IPS-20b (cell line): ENCODE data around the gene EIF3K.
"Not testable (repeated sequence)": the region's sequence is repeated elsewhere in the genome, so short reads cannot be mapped to it uniquely, and the experiment has no call there.

ENCODE experiments used
- H3K27ac ChIP-seq: one replicate; pipeline ENCODE4 v1.5.1; 2013; ENCODE audit warnings: low read length
- H3K27me3 ChIP-seq: 2 replicates; pipeline ENCODE4 v1.6.1; 2013; ENCODE audit warnings: mild to moderate bottlenecking, low read length, inconsistent platforms; ENCODE audit not compliant: insufficient read depth
- H3K36me3 ChIP-seq: 2 replicates; pipeline ENCODE4 v1.6.1; 2013; ENCODE audit warnings: low read depth, mild to moderate bottlenecking, inconsistent platforms, low read length, moderate library complexity; ENCODE audit not compliant: insufficient read depth
- H3K4me1 ChIP-seq: 2 replicates; pipeline ENCODE4 v1.6.1; 2013; ENCODE audit warnings: mild to moderate bottlenecking, control low read depth, inconsistent platforms, low read length, moderate library complexity; ENCODE audit not compliant: insufficient read depth
- H3K4me3 ChIP-seq: 2 replicates; pipeline ENCODE4 v1.5.1; 2013; ENCODE audit warnings: mild to moderate bottlenecking, low read length, inconsistent platforms
- H3K9ac ChIP-seq: 2 replicates; pipeline ENCODE4 v1.6.1; 2013; ENCODE audit warnings: low read depth, mild to moderate bottlenecking, inconsistent platforms, low read length, moderate library complexity
- H3K9me3 ChIP-seq: 2 replicates; pipeline ENCODE4 v1.6.1; 2013; ENCODE audit warnings: mild to moderate bottlenecking, low read depth, low read length, inconsistent platforms; ENCODE audit not compliant: insufficient read depth

The EIF3K gene, protein sequence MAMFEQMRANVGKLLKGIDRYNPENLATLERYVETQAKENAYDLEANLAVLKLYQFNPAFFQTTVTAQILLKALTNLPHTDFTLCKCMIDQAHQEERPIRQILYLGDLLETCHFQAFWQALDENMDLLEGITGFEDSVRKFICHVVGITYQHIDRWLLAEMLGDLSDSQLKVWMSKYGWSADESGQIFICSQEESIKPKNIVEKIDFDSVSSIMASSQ

DNA sequence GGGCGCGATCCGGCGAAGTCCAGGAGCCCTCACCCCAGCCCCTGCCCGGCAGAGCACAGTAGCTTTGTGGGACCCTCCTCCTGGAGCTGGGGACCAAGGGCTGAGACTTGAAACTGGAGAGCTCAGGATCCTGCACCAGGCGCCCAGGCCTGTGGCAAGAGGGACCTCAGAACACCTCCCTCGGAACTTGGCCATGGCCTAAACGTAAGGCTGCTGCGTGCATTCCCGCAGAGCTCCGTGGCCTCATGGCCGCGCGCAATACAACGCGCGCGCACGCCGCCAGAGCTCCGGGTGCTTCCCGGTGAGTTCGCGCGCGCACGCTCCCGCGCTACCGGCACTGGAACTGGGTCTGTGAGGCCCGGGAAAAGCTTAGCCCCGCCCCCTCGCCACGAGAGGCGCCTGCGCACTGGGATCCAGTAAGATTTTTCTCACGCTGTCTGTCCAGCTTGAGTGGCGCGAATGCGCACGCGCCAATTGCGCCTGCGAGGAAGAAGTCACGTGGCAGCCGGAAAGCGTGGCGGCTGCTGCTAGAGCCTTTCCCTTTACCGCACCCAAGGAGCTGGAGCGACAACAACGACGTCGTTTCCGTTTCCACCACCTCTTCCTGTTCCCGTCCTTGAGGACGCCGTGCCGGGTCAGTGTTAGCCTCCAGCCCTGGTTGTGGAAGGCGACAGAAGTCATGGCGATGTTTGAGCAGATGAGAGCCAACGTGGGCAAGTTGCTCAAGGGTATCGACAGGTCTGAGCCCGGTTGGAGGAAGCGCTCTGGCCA is at the start of gene EIF3K:
Gene EIF3K (plus strand): TSS at position 599 of the 771 bp plus-strand sequence. CDS start 81 bp downstream, at position 680.
- H3K27me3 ChIP-seq: no peaks in the 10 kb centered on the region
- H3K4me1 ChIP-seq: peaks cover 4% of the 10 kb centered on the region; the same call in 1 of the 2 replicates
- H3K9ac ChIP-seq: peak within 1 kb of the TSS; percentile 96
- H3K27ac ChIP-seq: peak within 1 kb of the TSS; percentile 80
- H3K36me3 ChIP-seq: peaks cover 33% of the 10 kb centered on the region
- peak within 1 kb of the TSS; percentile 97 for H3K4me3 ChIP-seq
- no peaks in the 10 kb centered on the region for H3K9me3 ChIP-seq

DNA sequence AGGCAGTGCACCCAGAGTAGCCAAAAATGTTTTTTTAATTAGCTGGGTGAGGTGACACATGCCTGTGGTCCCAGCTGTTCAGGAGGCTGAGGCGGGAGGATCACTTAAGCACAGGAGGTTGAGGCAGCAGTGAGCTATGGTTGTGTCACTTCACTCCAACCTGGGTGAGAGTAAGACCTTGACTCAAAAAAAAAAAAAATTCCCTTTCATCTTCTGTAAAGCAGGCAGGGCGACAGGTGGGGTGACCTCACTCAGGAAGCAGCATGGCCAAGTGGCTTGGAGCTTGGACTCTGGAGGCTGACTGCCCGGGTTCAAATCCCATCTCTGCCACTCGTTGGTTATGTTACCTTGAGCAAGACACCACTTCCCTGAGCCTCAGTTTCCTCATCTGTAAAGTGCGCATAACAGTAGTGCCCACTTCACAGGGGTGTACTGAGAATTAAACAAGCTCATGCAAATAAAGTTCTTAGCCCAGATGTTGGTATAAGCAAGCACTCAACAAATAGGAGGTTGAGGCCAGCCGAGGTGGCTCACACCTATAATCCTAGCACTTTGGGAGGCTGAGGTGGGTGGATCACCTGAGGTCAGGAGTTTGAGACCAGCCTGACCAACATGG is 49.5 kb upstream of the EIF3K start:
- H3K27me3 ChIP-seq: peaks cover 4% of the 10 kb centered on the region
- no peaks in the 10 kb centered on the region for H3K9me3 ChIP-seq
- H3K4me1 ChIP-seq: no peaks in the 10 kb centered on the region
- H3K36me3 ChIP-seq: no peaks in the 10 kb centered on the region; the same call in 1 of the 2 replicates
- no peak overlapping the region for H3K27ac ChIP-seq
- no peak overlapping the region for H3K4me3 ChIP-seq
- no peak overlapping the region for H3K9ac ChIP-seq

DNA sequence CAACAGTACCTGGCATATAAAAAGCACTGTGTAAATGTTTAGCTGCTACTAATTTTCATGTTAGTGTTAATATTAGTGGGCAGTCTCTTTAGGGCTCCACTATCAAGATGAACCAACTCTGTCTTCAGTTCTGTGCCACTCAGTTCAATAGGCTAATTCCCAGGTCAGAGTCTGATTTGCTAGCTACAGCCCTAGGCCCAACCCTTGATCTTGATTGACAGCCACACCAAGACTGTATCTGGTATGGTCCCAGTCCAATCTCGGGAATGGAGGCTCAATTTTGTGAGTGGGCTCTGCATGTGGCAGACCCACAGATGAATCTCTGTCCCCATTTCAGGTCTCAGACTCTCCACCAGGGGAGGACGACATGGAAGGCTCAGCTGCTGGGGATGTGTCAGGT is 47.3 kb upstream of the EIF3K start:
- Histone ChIP-seq H3K36me3 (peaks cover 7% of the 10 kb centered on the region; the same call in 1 of the 2 replicates), H3K9ac (no peak overlapping the region), H3K27me3 (no peaks in the 10 kb centered on the region), H3K4me3 (no peak overlapping the region), H3K27ac (no peak overlapping the region), H3K9me3 (no peaks in the 10 kb centered on the region), H3K4me1 (no peaks in the 10 kb centered on the region)

DNA sequence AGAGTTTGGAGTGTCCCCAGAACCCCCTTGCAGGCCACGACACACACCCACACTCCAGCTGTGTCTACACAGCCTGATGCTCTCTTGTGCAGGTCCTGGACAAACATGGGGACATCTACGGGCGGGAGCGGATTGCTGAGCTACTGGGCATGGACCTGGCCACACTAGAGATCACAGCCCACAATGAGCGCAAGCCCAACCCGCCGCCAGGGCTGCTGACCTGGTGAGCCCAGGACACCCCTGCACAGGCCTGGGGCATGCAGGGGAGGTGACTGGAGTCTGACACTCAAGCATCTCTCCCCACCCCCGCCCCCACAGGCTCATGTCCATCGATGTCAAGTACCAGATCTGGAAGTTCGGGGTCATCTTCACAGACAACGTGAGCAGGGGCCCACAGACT is 41.2 kb upstream of the EIF3K start:
- Histone ChIP-seq H3K9ac (no peak overlapping the region), H3K4me3 (no peak overlapping the region), H3K4me1 (no peaks in the 10 kb centered on the region), H3K27me3 (no peaks in the 10 kb centered on the region), H3K27ac (no peak overlapping the region), H3K36me3 (peaks cover 7% of the 10 kb centered on the region; the same call in 1 of the 2 replicates), H3K9me3 (no peaks in the 10 kb centered on the region)

DNA sequence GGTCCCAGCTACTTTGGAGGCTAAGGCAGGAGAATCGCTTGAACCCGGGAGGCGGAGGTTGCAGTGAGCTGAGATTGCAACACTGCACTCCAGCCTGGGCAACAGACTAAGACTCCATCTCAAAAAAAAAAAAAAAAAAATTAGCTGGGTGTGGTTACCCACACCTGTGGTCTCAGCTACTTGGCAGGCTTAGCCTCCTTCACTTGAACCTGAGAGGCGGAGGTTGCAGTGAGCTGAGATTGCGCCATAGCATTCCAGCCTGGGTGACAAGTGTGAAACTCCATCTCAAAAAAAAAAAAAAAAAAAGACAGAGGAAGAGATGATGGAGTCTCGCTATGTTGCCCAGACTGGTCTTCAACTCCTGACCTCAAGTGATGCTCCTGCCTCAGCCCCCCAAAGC is 39.7 kb upstream of the EIF3K start:
- H3K9me3 ChIP-seq, H3K36me3 ChIP-seq, H3K9ac ChIP-seq, H3K27me3 ChIP-seq, H3K4me3 ChIP-seq, H3K4me1 ChIP-seq, H3K27ac ChIP-seq: not testable (repeated sequence)

DNA sequence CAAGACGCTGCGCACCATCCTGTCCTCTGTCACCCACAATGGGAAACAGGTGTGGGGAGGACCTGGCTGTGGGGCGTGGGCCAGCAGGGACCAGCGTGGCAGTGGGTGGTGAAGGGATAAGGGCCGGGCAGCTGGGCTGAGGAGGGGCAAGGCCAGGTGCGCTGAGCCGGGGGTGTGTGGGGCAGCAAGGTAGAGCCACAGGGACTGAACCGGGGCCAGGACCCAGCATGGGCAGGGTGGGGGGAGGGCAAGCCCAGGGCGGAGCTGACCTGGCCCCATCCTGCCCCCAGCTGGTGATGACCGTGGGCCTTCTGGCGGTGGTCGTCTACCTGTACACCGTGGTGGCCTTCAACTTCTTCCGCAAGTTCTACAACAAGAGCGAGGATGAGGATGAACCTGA is 38.9 kb upstream of the EIF3K start:
- H3K36me3 ChIP-seq: peaks cover 7% of the 10 kb centered on the region; the same call in 1 of the 2 replicates
- H3K27ac ChIP-seq: no peak overlapping the region
- H3K9me3 ChIP-seq: no peaks in the 10 kb centered on the region
- no peak overlapping the region for H3K4me3 ChIP-seq
- no peaks in the 10 kb centered on the region for H3K27me3 ChIP-seq
- H3K4me1 ChIP-seq: no peaks in the 10 kb centered on the region
- H3K9ac ChIP-seq: no peak overlapping the region

DNA sequence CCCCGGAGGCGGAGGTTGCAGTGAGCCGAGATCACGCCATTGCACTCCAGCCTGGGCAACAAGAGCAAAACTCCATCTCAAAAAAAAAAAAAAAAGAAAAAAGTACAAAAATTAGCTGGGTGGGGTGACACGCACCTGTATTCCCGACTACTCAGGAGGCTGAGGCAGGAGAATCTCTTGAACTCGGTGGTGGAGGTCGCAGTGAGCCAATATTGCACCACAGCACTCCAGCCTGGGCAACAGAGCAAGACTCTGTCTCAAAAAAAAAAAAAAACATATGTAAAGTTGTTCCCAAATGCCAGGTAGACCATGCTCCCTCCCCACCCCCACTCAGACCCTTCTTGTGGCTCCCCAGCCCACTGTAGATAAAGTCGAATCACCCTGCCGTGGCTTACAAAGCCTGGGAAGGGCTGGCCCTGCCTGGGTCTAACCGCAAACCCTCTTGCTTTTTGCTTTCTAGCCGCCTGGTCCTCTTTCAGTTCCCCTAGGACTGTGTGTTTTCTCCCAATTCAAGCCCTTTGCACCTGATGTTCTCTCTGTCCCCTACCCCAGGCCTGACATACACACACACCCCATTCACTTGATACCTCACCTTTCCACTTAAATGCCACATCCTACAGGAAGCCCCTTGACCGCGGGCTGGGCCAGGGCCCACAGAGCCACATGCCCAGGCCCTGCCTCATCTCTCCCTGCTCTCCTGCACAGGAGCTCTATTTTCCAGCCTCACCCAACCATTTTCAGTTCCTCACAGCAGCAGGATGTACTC is 35.6 kb upstream of the EIF3K start:
- Histone ChIP-seq H3K27me3 (no peaks in the 10 kb centered on the region), H3K9me3 (no peaks in the 10 kb centered on the region), H3K4me3 (no peak overlapping the region), H3K4me1 (no peaks in the 10 kb centered on the region), H3K9ac (no peak overlapping the region), H3K27ac (no peak overlapping the region), H3K36me3 (peaks cover 18% of the 10 kb centered on the region; the same call in 1 of the 2 replicates)

DNA sequence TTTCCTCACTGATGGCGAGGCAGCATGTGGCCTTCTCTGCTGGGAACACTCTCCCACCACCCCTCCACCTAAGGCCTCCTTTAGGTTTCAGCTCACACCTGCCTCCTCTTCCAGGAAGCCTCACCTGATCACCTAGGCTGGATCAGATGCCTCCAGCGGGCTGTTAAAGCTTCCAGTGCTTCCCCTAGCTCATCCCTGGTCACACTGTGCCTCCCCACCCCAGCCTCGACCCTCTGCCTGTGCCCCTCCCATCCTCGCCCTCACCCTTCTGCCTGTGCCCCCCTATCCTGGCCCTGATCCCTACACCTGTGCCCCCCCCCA is 35.0 kb upstream of the EIF3K start:
- Histone ChIP-seq H3K27ac (no peak overlapping the region), H3K9ac (no peak overlapping the region), H3K4me1 (no peaks in the 10 kb centered on the region), H3K9me3 (no peaks in the 10 kb centered on the region), H3K36me3 (peaks cover 18% of the 10 kb centered on the region; the same call in 1 of the 2 replicates), H3K4me3 (no peak overlapping the region), H3K27me3 (no peaks in the 10 kb centered on the region)

DNA sequence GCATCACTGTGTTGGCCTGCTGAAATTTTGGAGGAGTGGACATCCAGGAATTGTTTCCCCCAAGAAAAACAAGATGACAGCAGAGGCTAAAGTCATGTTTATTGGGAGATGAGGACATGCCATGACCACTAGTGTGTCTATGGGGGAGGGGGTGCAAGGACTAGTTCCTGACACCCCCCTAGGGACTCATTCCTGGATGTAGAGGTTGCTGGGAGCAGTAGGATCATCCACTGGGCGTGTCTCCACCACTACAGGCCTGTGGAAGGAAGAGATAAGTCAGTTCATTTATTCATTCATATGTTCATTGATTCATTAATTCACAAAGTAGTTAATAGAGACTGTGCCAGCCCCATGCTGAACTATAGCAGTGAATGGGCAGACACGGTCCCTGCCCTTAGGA is 31.4 kb upstream of the EIF3K start:
- no peak overlapping the region for H3K27ac ChIP-seq
- peaks cover 18% of the 10 kb centered on the region; the same call in 1 of the 2 replicates for H3K36me3 ChIP-seq
- no peaks in the 10 kb centered on the region for H3K9me3 ChIP-seq

DNA sequence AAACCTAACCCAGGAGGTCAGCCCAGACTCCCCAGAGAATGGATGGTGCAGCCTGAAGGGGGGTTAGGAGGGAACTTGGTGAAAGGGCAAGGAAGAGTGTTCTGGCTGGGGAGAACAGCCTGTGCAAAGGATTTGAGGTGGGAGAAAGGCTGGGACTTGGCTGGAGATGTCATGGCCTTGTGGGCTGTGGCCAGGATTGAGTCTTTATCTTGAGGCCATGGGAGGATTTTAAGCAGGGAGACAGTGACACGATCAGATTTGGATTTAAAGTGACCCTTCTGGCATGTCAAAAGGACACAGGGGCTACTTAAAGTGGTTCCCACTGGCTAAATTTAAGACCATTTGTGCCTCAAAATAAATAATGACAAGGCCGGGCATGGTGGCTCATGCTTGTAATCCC is 30.9 kb upstream of the EIF3K start:
- H3K27me3 ChIP-seq: no peaks in the 10 kb centered on the region

More for the DNA sequence above, 31.4 kb upstream of the EIF3K start:
- Histone ChIP-seq H3K9ac (no peak overlapping the region), H3K4me1 (no peaks in the 10 kb centered on the region), H3K4me3 (no peak overlapping the region), H3K27me3 (no peaks in the 10 kb centered on the region)

DNA sequence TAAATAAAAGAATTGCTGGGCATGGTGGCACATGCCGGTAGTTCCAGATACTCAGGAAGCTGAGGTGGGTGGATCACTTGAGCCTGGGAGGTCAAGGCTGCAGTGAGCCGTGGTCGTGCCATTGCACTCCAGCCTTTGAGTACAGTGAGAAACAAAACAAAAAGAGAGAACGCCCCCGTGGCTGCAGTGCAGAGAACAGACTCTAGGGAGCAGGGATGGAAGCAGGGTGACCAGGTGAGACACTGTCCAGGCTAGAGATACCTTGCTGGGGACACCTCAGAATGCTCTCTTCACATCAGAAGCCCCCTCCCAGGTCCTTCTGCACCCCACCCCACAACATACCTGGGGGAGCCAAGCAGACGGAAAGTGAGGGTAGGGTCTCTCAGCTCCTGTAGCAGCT is 26.0 kb upstream of the EIF3K start:
- Histone ChIP-seq H3K9ac (no peak overlapping the region), H3K36me3 (peaks cover 3% of the 10 kb centered on the region; the same call in 1 of the 2 replicates)

More for the DNA sequence above, 30.9 kb upstream of the EIF3K start:
- H3K4me3 ChIP-seq: no peak overlapping the region
- no peaks in the 10 kb centered on the region for H3K9me3 ChIP-seq
- H3K27ac ChIP-seq: no peak overlapping the region
- H3K4me1 ChIP-seq: no peaks in the 10 kb centered on the region
- peaks cover 18% of the 10 kb centered on the region; the same call in 1 of the 2 replicates for H3K36me3 ChIP-seq
- H3K9ac ChIP-seq: no peak overlapping the region

More for the DNA sequence above, 26.0 kb upstream of the EIF3K start:
- Histone ChIP-seq H3K9me3 (no peaks in the 10 kb centered on the region), H3K4me3 (no peak overlapping the region), H3K4me1 (peaks cover 3% of the 10 kb centered on the region; the same call in 1 of the 2 replicates), H3K27me3 (no peaks in the 10 kb centered on the region), H3K27ac (no peak overlapping the region)
